ENCODE data around the gene MDN1.

- no peak for TF ChIP-seq CTCF (IDR thresholded peaks at IDR 0.05 in 2 of 3, conservative IDR thresholded peaks at IDR 0.05 in 1 of 3; ENCODE audit: borderline replicate concordance in 1 of 3, insufficient read depth in 1 of 3, low read depth in 2 of 3, low read length in 2 of 3)
- TF ChIP-seq ZNF274 (IDR thresholded peaks at IDR 0.05; ENCODE audit: low read depth, low read length): no peak
- no peak for TF ChIP-seq SP1 (IDR thresholded peaks at IDR 0.05; ENCODE audit: low read depth)
- no peak for TF ChIP-seq EZH2 (IDR thresholded peaks at IDR 0.05)
- no peak for TF ChIP-seq SIN3A (IDR thresholded peaks at IDR 0.05; ENCODE audit: low read depth)
- no peak for TF ChIP-seq RAD21 (IDR thresholded peaks at IDR 0.05; ENCODE audit: low read depth)
- no peak for TF ChIP-seq CEBPB (IDR thresholded peaks at IDR 0.05; ENCODE audit: low read depth)
- no peak for TF ChIP-seq EZH2phosphoT487 (IDR thresholded peaks at IDR 0.05; ENCODE audit: borderline replicate concordance)
- no peak for TF ChIP-seq ZFX (IDR thresholded peaks at IDR 0.05)
- no peak for TF ChIP-seq POLR2A (IDR thresholded peaks at IDR 0.05; ENCODE audit: borderline replicate concordance, extremely low read depth, insufficient read depth, insufficient read length)
- no peak for TF ChIP-seq EGR1 (IDR thresholded peaks at IDR 0.05; ENCODE audit: low read depth)
Measured at GRCh38 chr6:89817481-89817880, 2.1 kb downstream of the MDN1 start.
